HCEC 1CT (cell line): ENCODE data around the gene GAB2.

Experiments
- DNase-seq: peaks from one replicate; pipeline ENCODE4 v3.0.0-alpha.2; 2017

Gene GAB2

DNA sequence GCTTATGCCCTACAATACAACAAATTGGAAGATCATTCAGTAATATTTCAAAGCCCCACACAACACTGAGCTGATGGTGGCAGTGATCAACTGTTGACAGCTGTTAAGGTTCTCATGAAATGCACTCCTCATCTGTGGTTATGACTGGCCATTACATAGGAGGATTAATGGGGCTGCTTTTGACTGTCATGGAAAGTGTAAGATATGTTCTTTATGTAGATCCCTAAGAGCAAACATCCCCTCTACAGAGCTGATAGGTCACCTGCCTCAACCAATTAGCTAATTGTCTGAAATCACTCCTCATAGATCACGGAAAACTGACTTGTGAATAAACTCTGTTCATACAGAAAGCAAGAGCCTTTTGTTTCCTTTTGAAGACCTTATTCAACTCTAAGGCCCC, 78.1 kb downstream of the GAB2 start:
- no peak for DNase-seq

GRCh38 chr11:78338702-78339101, 78.9 kb downstream of the GAB2 start:
- no peak for DNase-seq

DNA sequence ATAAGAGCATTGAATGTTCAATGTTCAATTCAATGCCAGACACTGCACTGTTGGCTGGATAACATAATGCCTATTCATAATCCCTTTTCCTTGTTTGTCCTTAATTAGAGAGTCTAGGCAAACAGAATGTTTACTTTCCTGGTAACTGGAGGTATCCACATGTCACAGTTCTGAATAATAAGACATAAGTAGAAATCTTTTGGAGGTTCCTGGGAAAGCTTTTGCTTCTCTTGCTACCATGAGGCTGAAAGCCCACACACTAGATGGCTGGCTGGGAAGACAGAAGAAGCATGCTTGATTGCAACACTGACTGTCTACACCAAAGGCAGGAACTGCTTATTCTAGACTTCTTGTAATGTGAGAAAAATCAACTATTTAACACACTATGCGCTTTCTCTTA, 79.5 kb downstream of the GAB2 start:
- DNase-seq: no peak

- DNase-seq: no peak
These were observed 80.1 kb downstream of the GAB2 start for GRCh38 chr11:78337554-78337924.

- no peak for DNase-seq
These were observed 80.6 kb downstream of the GAB2 start for GRCh38 chr11:78336877-78337553.

- DNase-seq: no peak
These were observed 83.5 kb downstream of the GAB2 start for GRCh38 chr11:78334109-78334508.

GRCh38 chr11:78332872-78333271, 84.7 kb downstream of the GAB2 start:
- DNase-seq: no peak

DNA sequence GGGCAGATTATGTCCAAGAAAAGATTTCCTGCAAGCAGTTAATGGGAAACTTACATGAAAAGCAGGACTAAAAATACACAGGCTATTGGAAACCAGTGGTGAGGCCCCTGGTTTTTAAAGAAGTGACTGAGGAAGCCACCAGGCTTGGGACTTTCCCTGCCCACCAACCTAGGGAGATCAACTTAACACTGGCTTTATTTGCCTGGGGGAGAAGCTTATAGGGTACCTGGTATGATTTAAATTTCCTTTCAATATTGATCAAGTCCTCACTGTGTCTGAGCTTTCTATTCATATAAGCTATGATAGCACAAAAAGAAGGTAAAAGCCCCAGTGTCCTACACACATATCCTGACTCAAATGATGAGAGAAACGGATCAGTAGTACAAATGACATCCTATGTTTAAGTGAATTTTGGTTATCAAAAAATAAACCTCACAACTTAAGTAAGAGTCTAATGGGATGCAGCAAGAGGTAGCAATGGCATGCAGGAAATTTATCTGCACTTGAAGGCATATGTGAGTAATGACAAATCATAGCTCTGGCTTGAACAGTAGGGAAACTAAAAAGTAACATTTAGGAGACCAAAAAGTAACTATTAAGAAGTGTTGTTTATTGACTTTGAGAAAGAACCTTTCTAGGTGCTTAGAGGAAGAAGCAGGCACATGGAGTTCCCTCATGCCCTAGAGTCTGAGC, 85.3 kb downstream of the GAB2 start:
- no peak for DNase-seq

- no peak for DNase-seq
These were observed 85.9 kb downstream of the GAB2 start for GRCh38 chr11:78331711-78332110.

DNA sequence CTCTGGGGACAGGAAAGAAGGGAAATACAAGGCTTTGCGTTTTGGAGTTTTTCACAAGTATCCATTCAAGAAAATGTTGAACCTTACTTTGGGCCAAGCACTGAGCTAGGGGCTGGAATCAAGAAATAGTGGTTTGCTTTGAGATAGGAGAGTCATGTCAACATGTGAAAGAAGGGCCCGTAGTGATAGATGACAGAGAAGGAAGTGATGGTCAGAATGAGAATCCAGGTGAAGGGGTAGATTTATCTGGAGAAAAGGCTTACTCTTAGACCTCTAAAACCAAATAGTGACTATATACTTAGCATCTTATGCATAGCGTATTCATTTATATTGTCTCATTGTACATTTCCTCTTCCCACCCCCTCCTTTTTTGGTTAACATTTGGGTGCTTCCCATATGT, 87.3 kb downstream of the GAB2 start:
- DNase-seq: no peak

DNA sequence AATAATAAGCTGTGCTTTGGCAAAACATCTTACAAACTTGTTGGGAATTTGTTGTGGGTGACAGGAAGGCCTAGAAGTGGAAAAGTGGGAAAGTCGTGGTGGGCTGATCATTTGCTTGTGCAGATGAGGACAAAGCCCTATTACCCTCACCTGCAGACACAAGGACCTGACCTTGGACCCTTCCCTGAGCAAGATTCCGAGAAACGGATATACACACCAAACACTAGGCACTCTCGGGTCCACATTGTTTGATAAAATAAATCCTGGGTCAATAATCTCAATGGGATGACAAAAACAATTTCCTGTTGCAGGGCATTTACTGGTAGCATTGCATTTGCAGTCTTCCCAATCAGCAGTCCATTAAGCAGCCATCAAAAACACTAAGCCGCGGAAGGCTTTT, 89.7 kb downstream of the GAB2 start:
- DNase-seq: no peak

DNA sequence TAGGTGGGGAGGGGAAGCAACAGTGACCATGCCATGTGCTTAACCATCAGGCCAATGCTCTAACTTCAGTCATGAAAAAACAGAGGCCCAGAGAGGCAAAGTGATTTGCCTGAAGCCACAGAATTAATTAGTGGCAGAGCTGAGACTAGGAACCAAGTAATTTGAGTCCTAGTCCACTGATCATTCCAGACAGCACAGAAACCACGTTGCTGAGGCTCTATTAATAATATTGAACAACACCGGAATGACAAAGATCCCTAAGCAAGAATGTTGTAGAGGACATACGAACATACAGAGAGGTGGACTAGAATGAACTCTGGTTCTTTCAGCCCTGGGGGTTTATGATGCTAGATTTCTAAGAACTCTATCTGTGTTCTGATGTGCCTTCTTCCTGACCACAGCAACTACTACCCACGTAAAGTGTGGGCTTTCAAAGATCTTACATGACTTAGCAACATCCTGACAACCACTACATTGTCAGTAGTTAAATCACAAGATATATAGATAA, 92.3 kb downstream of the GAB2 start:
- no peak for DNase-seq

GRCh38 chr11:78323363-78323762, 94.3 kb downstream of the GAB2 start:
- DNase-seq: no peak

DNA sequence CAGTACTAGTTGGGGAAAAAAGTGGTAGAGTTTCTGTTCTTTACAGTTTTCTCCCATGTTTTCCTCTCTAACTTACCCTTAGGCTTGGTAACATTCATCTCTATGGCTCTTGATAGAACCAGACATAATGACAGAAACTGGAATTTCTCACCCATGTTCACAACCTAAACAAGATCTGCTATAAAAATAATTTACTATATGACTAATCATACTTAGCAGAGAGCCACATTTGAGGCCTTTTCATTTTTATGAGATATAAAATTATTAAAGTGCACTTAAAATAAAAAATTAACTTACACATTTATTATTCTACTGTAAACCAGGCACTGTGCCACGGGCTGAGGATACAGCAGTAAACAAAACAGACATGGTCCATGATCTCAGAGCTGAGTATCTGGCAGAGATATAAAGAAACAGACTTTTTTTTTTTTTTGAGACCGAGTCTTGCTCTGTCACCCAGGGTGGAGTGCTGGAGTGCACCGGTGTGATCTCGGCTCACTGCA, 98.1 kb downstream of the GAB2 start:
- no peak for DNase-seq

- no peak for DNase-seq
These were observed 99.1 kb downstream of the GAB2 start for GRCh38 chr11:78318321-78319114.

- no peak for DNase-seq
These were observed 101.9 kb downstream of the GAB2 start for GRCh38 chr11:78315724-78316123.

DNA sequence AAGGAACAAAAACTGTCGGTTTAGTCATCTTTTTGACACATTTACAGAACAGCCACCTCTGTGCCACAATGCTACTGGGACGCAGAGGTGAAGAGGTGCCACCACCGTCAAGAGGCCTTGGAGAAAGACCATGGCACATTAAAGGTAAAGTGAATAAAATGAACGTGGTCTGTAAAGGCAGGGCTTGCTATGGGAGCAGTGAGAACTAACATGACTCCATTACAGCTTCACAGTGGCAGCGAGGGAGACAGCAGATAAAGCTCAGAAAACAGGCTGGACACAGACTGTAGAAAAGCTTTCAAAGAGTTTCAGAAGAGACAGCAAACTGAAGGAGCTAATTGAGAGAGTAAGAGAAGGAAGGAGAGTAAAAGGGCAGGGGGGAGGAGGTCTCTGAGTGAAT, 102.9 kb downstream of the GAB2 start:
- no peak for DNase-seq

- DNase-seq: no peak
These were observed 103.7 kb downstream of the GAB2 start for GRCh38 chr11:78313898-78314297.

GRCh38 chr11:78313181-78313795, 104.3 kb downstream of the GAB2 start:
- peak; percentile 89 for DNase-seq

DNA sequence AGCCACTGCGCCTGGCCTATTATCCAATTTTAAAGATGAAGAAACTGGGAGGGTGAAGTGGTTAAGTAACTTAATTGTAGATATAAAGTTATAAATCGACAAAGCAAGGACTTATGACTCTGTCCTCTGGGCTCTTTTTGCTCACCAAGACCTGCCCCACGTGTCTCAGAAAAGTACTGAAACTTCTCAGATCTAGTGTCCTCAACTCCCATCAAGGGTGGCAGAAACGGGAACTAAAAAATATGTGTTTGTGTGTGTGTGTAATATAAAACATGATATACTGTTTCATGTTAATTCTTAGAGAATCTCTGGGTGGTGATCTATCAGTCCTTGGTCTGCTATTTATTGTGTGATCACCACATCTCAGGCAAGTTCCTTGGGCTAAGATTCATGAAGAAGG, 104.9 kb downstream of the GAB2 start:
- DNase-seq: no peak

DNA sequence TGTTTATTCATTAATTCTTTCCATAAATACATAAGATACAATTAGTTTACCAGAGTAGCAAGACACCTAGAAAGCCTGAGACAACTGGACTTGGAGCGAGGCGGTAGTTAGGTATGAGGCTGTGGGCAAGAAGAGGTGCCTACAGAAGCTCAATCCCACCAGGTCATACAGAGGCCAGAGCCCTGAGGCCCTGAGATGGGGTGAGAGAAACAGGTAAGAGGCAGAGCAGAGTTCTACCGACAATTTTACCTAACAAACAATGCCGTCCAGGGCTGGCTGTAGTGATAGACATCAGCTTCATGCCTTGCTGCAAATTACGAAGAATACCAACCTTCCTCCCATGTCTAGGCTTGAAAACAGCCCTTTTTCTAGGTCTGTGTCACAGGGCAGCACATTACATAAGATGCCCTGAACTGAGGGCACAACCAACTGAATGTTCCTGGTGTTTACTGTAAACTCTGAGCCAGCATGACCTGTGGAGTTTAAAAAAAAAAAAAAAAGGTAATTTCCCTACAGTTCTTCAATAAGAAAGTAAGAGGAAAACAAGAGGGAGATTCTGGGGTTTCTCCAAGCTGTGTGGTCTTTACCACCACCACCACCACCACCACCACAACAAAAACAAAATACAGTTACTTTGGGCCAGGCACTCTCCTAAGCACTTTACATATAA, 105.8 kb downstream of the GAB2 start:
- no peak for DNase-seq

GRCh38 chr11:78310500-78310909, 107.1 kb downstream of the GAB2 start:
- peak; percentile 45 for DNase-seq

DNA sequence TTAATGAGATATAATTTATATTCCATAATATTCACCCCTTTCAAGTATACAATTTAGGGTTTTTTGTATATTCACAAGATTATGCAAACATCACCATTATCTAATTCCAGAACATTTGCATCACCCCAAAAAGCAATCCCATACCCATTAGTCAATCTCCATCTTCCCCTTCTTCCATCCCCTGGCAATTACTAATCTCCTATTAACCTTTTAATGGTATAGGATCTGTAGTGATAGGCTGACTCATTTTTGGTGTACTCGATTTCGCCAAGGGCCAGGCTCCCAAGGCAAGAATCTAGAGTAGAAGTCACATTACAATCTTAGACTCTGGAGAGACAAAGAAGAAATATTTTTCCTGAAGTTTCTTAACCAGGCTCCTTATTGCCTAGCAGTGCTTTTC, 113.4 kb downstream of the GAB2 start:
- peak; percentile 34 for DNase-seq
